B cell (primary cell): Measurements from ENCODE around the gene XYLT1. TPM values are rescaled to one million over a fixed set of nuclear protein-coding genes. Genes with fewer than 3 reads are reported as not detected.
A peak's percentile ranks its signal among the peaks of the same experiment; 100 is the strongest.

Experiments
- ATAC-seq: fragments of 200-7000 bp; cut with Tn5 transposase; one replicate; pipeline ENCODE4 v1.10.0; 2021; ENCODE audit warnings: low read depth, mild to moderate bottlenecking, moderate number of reproducible peaks, moderate library complexity
- CTCF ChIA-PET: fragments of 350-600 bp; sonication (Branson Sonifier 250); formaldehyde crosslinking; loops from one replicate; lab custom pipeline; 2021; ENCODE audit warnings: antibody characterized with exemption, inconsistent platforms; lab: Charles Lee
- POLR2A ChIA-PET: fragments of 350-600 bp; sonication (Branson Sonifier 250); formaldehyde crosslinking; loops from one replicate; lab custom pipeline; 2021; ENCODE audit warnings: antibody characterized with exemption; lab: Charles Lee
- DNase-seq: peaks from one replicate; pipeline ENCODE4 v3.0.0; 2013
- H2AFZ ChIP-seq: 2 replicates; pipeline ENCODE4 v1.6.1; 2012; ENCODE audit warnings: mild to moderate bottlenecking, low read depth, low read length; ENCODE audit not compliant: insufficient read depth, poor library complexity, severe bottlenecking
- H3K27ac ChIP-seq, 2 donors: 1 replicate in 1 of 2; 2 replicates in 1 of 2; pipeline ENCODE4 v1.5.1; 2012 to 2013; ENCODE audit warnings: low read length in 2 of 2, mild to moderate bottlenecking in 2 of 2, moderate library complexity in 1 of 2
- H3K27me3 ChIP-seq, 4 experiments: fragments of 200-600 bp in 1 of 4; sonication (generic) in 1 of 4; replicated peaks in 1 of 4; 1 replicate in 2 of 4; 2 replicates in 2 of 4; pipeline versions ENCODE4 v1.6.1 to v1.7.0; 2013 to 2016; ENCODE audit warnings: low read length in 3 of 4, mild to moderate bottlenecking in 2 of 4, mixed read lengths in 1 of 4, moderate library complexity in 1 of 4; ENCODE audit not compliant: insufficient read depth in 4 of 4, control insufficient read depth in 3 of 4; ENCODE audit errors: control extremely low read depth in 1 of 4
- H3K36me3 ChIP-seq, 2 experiments: replicated peaks in 1 of 2; 1 replicate in 1 of 2; 2 replicates in 1 of 2; pipeline versions ENCODE4 v1.6.1 to v1.7.1; 2013; ENCODE audit warnings: low read length in 1 of 2; ENCODE audit not compliant: insufficient read depth in 2 of 2, control insufficient read depth in 1 of 2; ENCODE audit errors: control extremely low read depth in 1 of 2, extremely low read depth in 1 of 2
- H3K4me1 ChIP-seq, 2 donors: fragments of 200-600 bp in 1 of 2; sonication (generic) in 1 of 2; 1 replicate in 1 of 2; 2 replicates in 1 of 2; pipeline versions ENCODE4 v1.5.1 to v1.6.1; 2013 to 2017; ENCODE audit warnings: low read length in 2 of 2; ENCODE audit not compliant: control insufficient read depth in 2 of 2, insufficient read depth in 2 of 2
- H3K4me2 ChIP-seq: replicated peaks from 2 replicates; pipeline ENCODE3; 2012; ENCODE audit warnings: mild to moderate bottlenecking, low read depth, low read length; ENCODE audit not compliant: poor library complexity, severe bottlenecking
- H3K4me3 ChIP-seq, 5 experiments: fragments of 200-600 bp in 1 of 5; sonication (generic) in 1 of 5; 1 replicate in 3 of 5; 2 replicates in 2 of 5; pipeline versions ENCODE4 v1.5.1 to v1.7.0; 2011 to 2016; ENCODE audit warnings: low read length in 4 of 5, mild to moderate bottlenecking in 4 of 5, low read depth in 2 of 5, control low read depth in 1 of 5, moderate library complexity in 1 of 5; ENCODE audit not compliant: insufficient read depth in 1 of 5; ENCODE audit errors: control extremely low read depth in 1 of 5, extremely low read depth in 1 of 5
- H3K79me2 ChIP-seq: fragments of 200-600 bp; sonication (generic); one replicate; pipeline ENCODE4 v1.6.0; 2016; ENCODE audit warnings: low read length; ENCODE audit not compliant: control insufficient read depth, insufficient read depth
- H3K9ac ChIP-seq: fragments of 200-600 bp; sonication (generic); 2 replicates; pipeline ENCODE4 v1.6.1; 2017; ENCODE audit warnings: mild to moderate bottlenecking, low read length, moderate library complexity
- H3K9me3 ChIP-seq, 3 donors: one replicate each; pipeline versions ENCODE4 v1.6.1 to v1.7.1; 2013; ENCODE audit warnings: low read length in 2 of 3; ENCODE audit not compliant: control insufficient read depth in 2 of 3, insufficient read depth in 1 of 3; ENCODE audit errors: control extremely low read depth in 1 of 3
- H4K20me1 ChIP-seq: 2 replicates; pipeline ENCODE4 v1.6.0; 2012; ENCODE audit warnings: mild to moderate bottlenecking, low read length; ENCODE audit not compliant: insufficient read depth, control insufficient read depth, poor library complexity, severe bottlenecking
- H3K27ac Mint-ChIP-seq: one replicate; pipeline ENCODE4 v1.8.0; 2021; ENCODE audit warnings: mixed read lengths
- H3K27me3 Mint-ChIP-seq: one replicate; pipeline ENCODE4 v1.8.0; 2021; ENCODE audit warnings: mixed read lengths
- H3K4me1 Mint-ChIP-seq: one replicate; pipeline ENCODE4 v1.8.0; 2021; ENCODE audit warnings: mixed read lengths
- H3K4me3 Mint-ChIP-seq: one replicate; pipeline ENCODE4 v1.8.0; 2021; ENCODE audit warnings: mixed read lengths
- H3K9me3 Mint-ChIP-seq: one replicate; pipeline ENCODE4 v1.8.0; 2022; ENCODE audit warnings: mixed read lengths; ENCODE audit not compliant: insufficient read depth
- EZH2 ChIP-seq: IDR thresholded peaks from 2 replicates; pipeline ENCODE4 v1.6.1; 2012; ENCODE audit warnings: borderline replicate concordance, low read depth, mild to moderate bottlenecking, moderate library complexity, low read length; ENCODE audit not compliant: insufficient read depth, poor library complexity, severe bottlenecking
- WGBS: methylation state at CpG from one replicate; pipeline ENCODE4 v1.1.5; 2013; ENCODE audit warnings: missing lambda C conversion rate; ENCODE audit not compliant: insufficient coverage; 5-methylcytosine and 5-hydroxymethylcytosine counted together
- intact Hi-C: fragments of 100-400 bp; cut with micrococcal nuclease; formaldehyde crosslinking; loops from one replicate; pipeline ENCODE4 v1.10.0; 2022
- polyA plus RNA-seq: library from polyadenylated mRNA; depleted of rRNA; stranded (reverse); fragments of >200 nt; gene quantifications from 2 replicates; pipeline ENCODE4 v1.2.3, GENCODE V29; 2012
- total RNA-seq, 2 donors: library from RNA; stranded (reverse); fragments of 120-200 nt in 1 of 2; gene quantifications; 1 replicate in 1 of 2; 2 replicates in 1 of 2; pipeline versions ENCODE4 v1.2.3 to v1.2.4, GENCODE V29; 2013 to 2022
- TF ChIP-seq, protein P1 (sequence below): fragments of 200-600 bp; IDR thresholded peaks from one replicate; pipeline ENCODE4 v1.8.0; 2022; ENCODE audit warnings: antibody characterized with exemption, mild to moderate bottlenecking

Gene XYLT1
- total and polyA plus RNA-seq, 2 donors (not counting 1 experiment from before 2014, with no cell fraction given), result 8.7 to 59.6 TPM

DNA sequence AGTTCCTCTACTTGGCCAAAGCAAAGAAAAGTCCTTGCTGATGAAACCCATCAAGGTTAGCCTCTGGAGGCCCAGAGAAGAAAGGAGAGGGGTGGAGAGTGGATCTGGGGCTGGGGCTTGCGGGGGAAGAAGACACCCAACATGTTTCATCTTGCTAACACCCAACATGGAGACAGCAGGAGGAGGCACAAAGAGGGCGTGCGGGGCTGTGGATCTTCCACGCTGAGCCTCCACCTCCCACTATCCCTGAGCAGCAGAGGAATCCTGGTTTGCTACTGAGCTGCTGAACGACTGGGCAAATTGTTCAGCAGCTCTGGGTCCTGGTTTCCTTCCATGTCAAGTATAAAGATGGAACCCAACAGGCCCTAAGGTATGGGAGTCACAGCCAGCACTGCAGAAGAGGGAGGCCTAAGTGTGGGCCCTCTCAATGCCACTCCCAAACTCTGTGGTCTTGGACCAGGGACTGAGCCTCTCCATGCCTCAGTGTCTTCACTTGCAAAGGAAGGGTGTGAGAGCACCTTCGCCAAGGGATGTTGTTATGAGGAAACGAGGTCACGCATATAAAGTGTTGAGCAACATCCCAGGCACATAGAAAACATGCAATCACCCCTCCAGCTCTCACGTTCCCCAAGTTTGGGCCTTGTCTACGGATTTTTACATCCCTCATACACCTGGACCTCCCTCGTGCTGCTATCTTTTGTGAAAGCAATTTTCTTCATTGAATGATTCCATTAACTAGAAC lies 122.5 kb downstream of the XYLT1 start:
- H3K27me3 Mint-ChIP-seq, result no peaks in the 10 kb centered on the region
- H3K9ac ChIP-seq, result no peak overlapping the region
- H3K36me3 ChIP-seq, result peaks cover 0 to 3% of the 10 kb centered on the region in 2 experiments
- H3K4me3 Mint-ChIP-seq, result no peak overlapping the region
- no peaks in the 10 kb centered on the region for H3K9me3 ChIP-seq
- no peak overlapping the region for H2AFZ ChIP-seq
- no peak overlapping the region for H3K4me3 ChIP-seq
- H3K9me3 Mint-ChIP-seq, result no peaks in the 10 kb centered on the region
- peaks cover 51 to 58% of the 10 kb centered on the region in 2 donors for H3K4me1 ChIP-seq
- H3K27ac ChIP-seq, result no peak overlapping the region
- intact Hi-C loops, result no loop called here
- ATAC-seq (no peak), DNase-seq (no peak)
- POLR2A ChIA-PET, result interaction anchor here (1.8 kb wide), 1 partner anchor 47 kb away, joined by 5 read pairs; no protein-coding TSS in a partner anchor
- 91% methylated on average over 4 of the region's 11 CpGs for WGBS
- no peaks in the 10 kb centered on the region for H3K27me3 ChIP-seq
- no peaks in the 10 kb centered on the region for H4K20me1 ChIP-seq
- H3K79me2 ChIP-seq, result peaks cover 60% of the 10 kb centered on the region
- TF ChIP-seq EZH2, result no peak
- TF ChIP-seq, protein P1, sequence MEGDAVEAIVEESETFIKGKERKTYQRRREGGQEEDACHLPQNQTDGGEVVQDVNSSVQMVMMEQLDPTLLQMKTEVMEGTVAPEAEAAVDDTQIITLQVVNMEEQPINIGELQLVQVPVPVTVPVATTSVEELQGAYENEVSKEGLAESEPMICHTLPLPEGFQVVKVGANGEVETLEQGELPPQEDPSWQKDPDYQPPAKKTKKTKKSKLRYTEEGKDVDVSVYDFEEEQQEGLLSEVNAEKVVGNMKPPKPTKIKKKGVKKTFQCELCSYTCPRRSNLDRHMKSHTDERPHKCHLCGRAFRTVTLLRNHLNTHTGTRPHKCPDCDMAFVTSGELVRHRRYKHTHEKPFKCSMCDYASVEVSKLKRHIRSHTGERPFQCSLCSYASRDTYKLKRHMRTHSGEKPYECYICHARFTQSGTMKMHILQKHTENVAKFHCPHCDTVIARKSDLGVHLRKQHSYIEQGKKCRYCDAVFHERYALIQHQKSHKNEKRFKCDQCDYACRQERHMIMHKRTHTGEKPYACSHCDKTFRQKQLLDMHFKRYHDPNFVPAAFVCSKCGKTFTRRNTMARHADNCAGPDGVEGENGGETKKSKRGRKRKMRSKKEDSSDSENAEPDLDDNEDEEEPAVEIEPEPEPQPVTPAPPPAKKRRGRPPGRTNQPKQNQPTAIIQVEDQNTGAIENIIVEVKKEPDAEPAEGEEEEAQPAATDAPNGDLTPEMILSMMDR, result no peak
- H3K27ac Mint-ChIP-seq, result peak overlapping the region; percentile 68
- CTCF ChIA-PET, result interaction anchor here (1.1 to 1.8 kb wide), 3 partner anchors 47 to 115 kb away, joined by 3 to 4 read pairs (median 4); no protein-coding TSS in a partner anchor
- H3K4me2 ChIP-seq, result peak overlapping the region; percentile 56
- peaks cover 65% of the 10 kb centered on the region for H3K4me1 Mint-ChIP-seq

DNA sequence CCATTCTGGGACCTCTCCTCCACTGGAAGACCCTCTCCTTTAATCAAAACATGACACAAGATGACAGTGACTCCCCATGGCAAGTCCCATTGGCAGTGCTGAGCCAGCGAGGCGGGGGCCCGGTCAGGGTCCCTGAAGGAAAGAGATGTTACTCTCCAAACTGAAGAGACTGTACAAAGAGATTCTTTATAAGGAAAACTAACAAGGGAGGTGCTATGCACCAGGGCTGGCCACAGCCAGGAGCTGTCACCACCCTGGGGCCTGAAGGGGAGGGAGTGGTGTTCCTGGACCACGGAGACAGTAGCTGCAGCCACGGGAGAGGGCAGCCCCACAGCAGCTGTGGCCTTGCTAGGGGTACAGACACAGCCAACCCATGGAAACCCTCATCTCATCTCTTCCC lies 123.1 kb downstream of the XYLT1 start:
- no peaks in the 10 kb centered on the region for H3K27me3 ChIP-seq
- H4K20me1 ChIP-seq, result no peaks in the 10 kb centered on the region
- H3K4me1 ChIP-seq, result peaks cover 57 to 64% of the 10 kb centered on the region in 2 donors
- Mint-ChIP-seq H3K9me3 (no peaks in the 10 kb centered on the region), H3K4me1 (peaks cover 69% of the 10 kb centered on the region), H3K4me3 (peak overlapping the region; percentile 59), H3K27me3 (no peaks in the 10 kb centered on the region), H3K27ac (peak overlapping the region; percentile 83)
- H3K9ac ChIP-seq, result no peak overlapping the region
- intact Hi-C loops, result loop anchor here (2.0 kb wide), 1 partner anchor 13 kb away; no protein-coding TSS in a partner anchor
- no peak overlapping the region for H3K4me3 ChIP-seq
- CTCF ChIA-PET, result interaction anchor here (1.3 to 1.8 kb wide), 10 partner anchors 11 to 122 kb away, joined by 4 to 7 read pairs (median 4); no protein-coding TSS in a partner anchor
- H3K4me2 ChIP-seq, result peak overlapping the region; percentile 56
- ATAC-seq (no peak), DNase-seq (no peak)
- POLR2A ChIA-PET, result interaction anchor here (0.7 to 1.8 kb wide), 2 partner anchors 19 to 46 kb away, joined by 3 to 5 read pairs; no protein-coding TSS in a partner anchor
- no CpG with 5 or more reads among the region's 5 CpGs for WGBS
- no peaks in the 10 kb centered on the region for H3K9me3 ChIP-seq
- H3K79me2 ChIP-seq, result peaks cover 62% of the 10 kb centered on the region
- no peak overlapping the region for H2AFZ ChIP-seq
- H3K27ac ChIP-seq, result peak overlapping the region in 1 of 2 donors; percentile 13
- peaks cover 0 to 3% of the 10 kb centered on the region in 2 experiments for H3K36me3 ChIP-seq
- no peak for TF ChIP-seq EZH2
- TF ChIP-seq, protein P1, result no peak
